B cell (primary cell): Measurements from ENCODE around the gene S100PBP.

Experiments used
- EZH2 ChIP-seq: IDR thresholded peaks from 2 replicates; pipeline ENCODE4 v1.6.1; 2012; ENCODE audit warnings: borderline replicate concordance, low read depth, mild to moderate bottlenecking, moderate library complexity, low read length; ENCODE audit not compliant: insufficient read depth, poor library complexity, severe bottlenecking
- TF ChIP-seq, protein P1 (sequence below): fragments of 200-600 bp; IDR thresholded peaks from one replicate; pipeline ENCODE4 v1.8.0; 2022; ENCODE audit warnings: antibody characterized with exemption, mild to moderate bottlenecking

DNA sequence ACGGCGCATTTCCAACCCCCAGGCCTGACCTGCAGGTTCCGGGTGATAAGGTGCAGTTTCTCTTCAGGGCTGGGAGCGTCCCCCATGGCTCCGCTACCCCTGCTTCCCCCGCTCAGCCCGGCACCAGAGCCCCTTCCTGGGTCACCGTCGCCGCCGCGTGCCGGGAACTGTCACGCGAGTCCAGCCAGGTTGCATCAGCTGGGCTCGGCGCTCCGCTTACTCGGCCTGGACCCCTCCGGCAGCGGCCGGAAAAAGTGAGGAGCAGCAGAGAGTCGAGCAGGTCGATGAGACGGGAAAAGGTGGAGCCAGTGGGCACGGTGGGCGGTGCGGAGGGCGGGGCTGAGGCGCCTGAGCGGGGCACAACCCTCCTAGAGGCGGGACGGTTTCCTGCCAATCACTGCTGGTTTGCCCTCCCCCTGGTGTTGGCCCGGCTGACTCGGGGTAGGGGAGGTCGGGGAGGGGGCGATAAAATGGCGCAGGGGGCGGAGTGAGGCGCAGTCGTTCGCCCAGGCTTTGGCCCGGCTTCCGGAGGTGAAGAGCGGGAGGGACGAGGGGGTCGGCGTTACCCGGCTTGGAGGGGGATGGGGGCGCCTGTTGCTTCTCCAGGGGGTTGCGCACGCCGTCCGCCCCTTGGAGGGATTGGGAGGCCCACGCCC is at the start of gene S100PBP, which contains the start of gene YARS1:
- TF ChIP-seq EZH2: no peak
- TF ChIP-seq, protein P1, sequence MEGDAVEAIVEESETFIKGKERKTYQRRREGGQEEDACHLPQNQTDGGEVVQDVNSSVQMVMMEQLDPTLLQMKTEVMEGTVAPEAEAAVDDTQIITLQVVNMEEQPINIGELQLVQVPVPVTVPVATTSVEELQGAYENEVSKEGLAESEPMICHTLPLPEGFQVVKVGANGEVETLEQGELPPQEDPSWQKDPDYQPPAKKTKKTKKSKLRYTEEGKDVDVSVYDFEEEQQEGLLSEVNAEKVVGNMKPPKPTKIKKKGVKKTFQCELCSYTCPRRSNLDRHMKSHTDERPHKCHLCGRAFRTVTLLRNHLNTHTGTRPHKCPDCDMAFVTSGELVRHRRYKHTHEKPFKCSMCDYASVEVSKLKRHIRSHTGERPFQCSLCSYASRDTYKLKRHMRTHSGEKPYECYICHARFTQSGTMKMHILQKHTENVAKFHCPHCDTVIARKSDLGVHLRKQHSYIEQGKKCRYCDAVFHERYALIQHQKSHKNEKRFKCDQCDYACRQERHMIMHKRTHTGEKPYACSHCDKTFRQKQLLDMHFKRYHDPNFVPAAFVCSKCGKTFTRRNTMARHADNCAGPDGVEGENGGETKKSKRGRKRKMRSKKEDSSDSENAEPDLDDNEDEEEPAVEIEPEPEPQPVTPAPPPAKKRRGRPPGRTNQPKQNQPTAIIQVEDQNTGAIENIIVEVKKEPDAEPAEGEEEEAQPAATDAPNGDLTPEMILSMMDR: no peak
